Mesenchymal stem cell (in vitro differentiated cells and primary cell): Measurements from ENCODE around the gene SAMD10.

Source experiments
- DNase-seq: peaks from one replicate; pipeline ENCODE4 v3.0.0-alpha.2; 2013
- H2AFZ ChIP-seq: one replicate; pipeline ENCODE4 v1.6.1; 2013; ENCODE audit warnings: low read depth, mild to moderate bottlenecking, control low read depth, inconsistent platforms, low read length, moderate library complexity
- H2AK5ac ChIP-seq: 2 replicates; pipeline ENCODE4 v1.6.1; 2013; ENCODE audit warnings: low read length, moderate library complexity, mild to moderate bottlenecking, inconsistent platforms; ENCODE audit not compliant: severe bottlenecking
- H2BK120ac ChIP-seq: one replicate; pipeline ENCODE4 v1.6.1; 2013; ENCODE audit warnings: low read depth, mild to moderate bottlenecking, inconsistent platforms, low read length, moderate library complexity
- H2BK12ac ChIP-seq, 2 experiments: one replicate each; pipeline ENCODE4 v1.6.1; 2013; ENCODE audit warnings: inconsistent platforms in 2 of 2, low read length in 2 of 2, mild to moderate bottlenecking in 2 of 2, moderate library complexity in 2 of 2, control low read depth in 1 of 2
- H2BK15ac ChIP-seq: one replicate; pipeline ENCODE4 v1.6.1; 2013; ENCODE audit warnings: mild to moderate bottlenecking, low read depth, inconsistent platforms; ENCODE audit not compliant: poor library complexity, severe bottlenecking
- H2BK5ac ChIP-seq: 2 replicates; pipeline ENCODE4 v1.6.1; 2013; ENCODE audit warnings: low read depth, mild to moderate bottlenecking, low read length, control low read depth, inconsistent platforms; ENCODE audit not compliant: poor library complexity, severe bottlenecking
- H3K14ac ChIP-seq, 2 experiments: one replicate each; pipeline ENCODE4 v1.6.1; 2013; ENCODE audit warnings: inconsistent platforms in 2 of 2, low read length in 2 of 2, control low read depth in 1 of 2, mild to moderate bottlenecking in 1 of 2, moderate library complexity in 1 of 2
- H3K18ac ChIP-seq, 2 experiments: one replicate each; pipeline ENCODE4 v1.6.1; 2013; ENCODE audit warnings: inconsistent platforms in 2 of 2, low read length in 2 of 2, control low read depth in 1 of 2, low read depth in 1 of 2, mild to moderate bottlenecking in 1 of 2
- H3K23ac ChIP-seq, 2 experiments: one replicate each; pipeline ENCODE4 v1.6.1; 2013; ENCODE audit warnings: inconsistent platforms in 2 of 2, low read length in 2 of 2, mild to moderate bottlenecking in 2 of 2, moderate library complexity in 2 of 2, control low read depth in 1 of 2
- H3K27ac ChIP-seq: 2 replicates; pipeline ENCODE4 v1.5.1; 2013; ENCODE audit warnings: mild to moderate bottlenecking, moderate library complexity, low read length, control low read depth, inconsistent platforms; ENCODE audit not compliant: poor library complexity, severe bottlenecking
- H3K27me3 ChIP-seq, 2 experiments: 2 replicates each; pipeline versions ENCODE4 v1.6.1 to v1.7.0; 2013; ENCODE audit warnings: low read length in 2 of 2, mild to moderate bottlenecking in 2 of 2, moderate library complexity in 2 of 2, control low read depth in 1 of 2, inconsistent platforms in 1 of 2; ENCODE audit not compliant: control insufficient read depth in 1 of 2, insufficient read depth in 1 of 2
- H3K36me3 ChIP-seq, 2 experiments: 2 replicates each; pipeline versions ENCODE4 v1.6.1 to v1.7.0; 2013; ENCODE audit warnings: low read length in 2 of 2, control low read depth in 1 of 2, inconsistent platforms in 1 of 2, low read depth in 1 of 2, mild to moderate bottlenecking in 1 of 2; ENCODE audit not compliant: insufficient read depth in 2 of 2, control insufficient read depth in 1 of 2
- H3K4ac ChIP-seq, 2 experiments: one replicate each; pipeline ENCODE4 v1.6.1; 2013; ENCODE audit warnings: inconsistent platforms in 2 of 2, low read length in 2 of 2, mild to moderate bottlenecking in 2 of 2, moderate library complexity in 2 of 2, control low read depth in 1 of 2, low read depth in 1 of 2
- H3K4me1 ChIP-seq: 2 replicates; pipeline ENCODE4 v1.6.1; 2013; ENCODE audit warnings: low read depth, low read length, control low read depth; ENCODE audit not compliant: control insufficient read depth, insufficient read depth
- H3K4me2 ChIP-seq: 2 replicates; pipeline ENCODE4 v1.6.1; 2013; ENCODE audit warnings: low read length, mild to moderate bottlenecking, inconsistent platforms; ENCODE audit not compliant: poor library complexity, severe bottlenecking
- H3K4me3 ChIP-seq, 2 experiments: 2 replicates each; pipeline versions ENCODE4 v1.5.1 to v1.7.0; 2013; ENCODE audit warnings: low read length in 2 of 2, mild to moderate bottlenecking in 2 of 2, control low read depth in 1 of 2, low read depth in 1 of 2; ENCODE audit not compliant: insufficient read depth in 1 of 2
- H3K79me1 ChIP-seq: replicated peaks from 2 replicates; pipeline ENCODE4 v1.6.1; 2013; ENCODE audit warnings: mild to moderate bottlenecking, control low read depth, low read length, inconsistent platforms; ENCODE audit not compliant: poor library complexity, severe bottlenecking
- H3K9ac ChIP-seq: 2 replicates; pipeline ENCODE4 v1.7.0; 2013; ENCODE audit warnings: mild to moderate bottlenecking, low read length, moderate library complexity
- H3K9me3 ChIP-seq: 2 replicates; pipeline ENCODE4 v1.7.0; 2013; ENCODE audit warnings: mild to moderate bottlenecking, low read length; ENCODE audit not compliant: control insufficient read depth
- H4K8ac ChIP-seq: one replicate; pipeline ENCODE4 v1.6.1; 2013; ENCODE audit warnings: inconsistent platforms, mild to moderate bottlenecking, low read length, moderate library complexity
- H4K91ac ChIP-seq: one replicate; pipeline ENCODE4 v1.6.1; 2013; ENCODE audit warnings: mild to moderate bottlenecking, low read length, inconsistent platforms
- WGBS: methylation state at CpG from one replicate; pipeline ENCODE4 v1.1.7; 2013; ENCODE audit warnings: mixed read lengths; 5-methylcytosine and 5-hydroxymethylcytosine counted together

SAMD10 gene

GRCh38 chr20:63941282-63942081 is 38.0 kb downstream of the SAMD10 start:
- Histone ChIP-seq H3K4me1 (peaks cover 9% of the 10 kb centered on the region), H3K27me3 (no peaks in the 10 kb centered on the region), H2BK15ac (no peak overlapping the region), H3K9me3 (no peaks in the 10 kb centered on the region), H3K27ac (no peak overlapping the region), H2AK5ac (no peak overlapping the region), H3K14ac (no peak overlapping the region), H2BK12ac (no peak overlapping the region), H3K79me1 (peaks cover 39% of the 10 kb centered on the region), H3K9ac (no peak overlapping the region), H4K91ac (peak overlapping the region; percentile 48), H3K4me3 (no peak overlapping the region), H2BK5ac (no peak overlapping the region), H3K4me2 (no peak overlapping the region), H3K18ac (peak overlapping the region; percentile 29 to 30), H4K8ac (no peak overlapping the region), H3K36me3 (peaks cover 68 to 88% of the 10 kb centered on the region in 2 experiments), H3K4ac (no peak overlapping the region), H2AFZ (no peak overlapping the region), H2BK120ac (no peak overlapping the region), H3K23ac (no peak overlapping the region)
- DNase-seq = no peak
- 72% methylated on average over 35 of the region's 39 CpGs for WGBS

DNA sequence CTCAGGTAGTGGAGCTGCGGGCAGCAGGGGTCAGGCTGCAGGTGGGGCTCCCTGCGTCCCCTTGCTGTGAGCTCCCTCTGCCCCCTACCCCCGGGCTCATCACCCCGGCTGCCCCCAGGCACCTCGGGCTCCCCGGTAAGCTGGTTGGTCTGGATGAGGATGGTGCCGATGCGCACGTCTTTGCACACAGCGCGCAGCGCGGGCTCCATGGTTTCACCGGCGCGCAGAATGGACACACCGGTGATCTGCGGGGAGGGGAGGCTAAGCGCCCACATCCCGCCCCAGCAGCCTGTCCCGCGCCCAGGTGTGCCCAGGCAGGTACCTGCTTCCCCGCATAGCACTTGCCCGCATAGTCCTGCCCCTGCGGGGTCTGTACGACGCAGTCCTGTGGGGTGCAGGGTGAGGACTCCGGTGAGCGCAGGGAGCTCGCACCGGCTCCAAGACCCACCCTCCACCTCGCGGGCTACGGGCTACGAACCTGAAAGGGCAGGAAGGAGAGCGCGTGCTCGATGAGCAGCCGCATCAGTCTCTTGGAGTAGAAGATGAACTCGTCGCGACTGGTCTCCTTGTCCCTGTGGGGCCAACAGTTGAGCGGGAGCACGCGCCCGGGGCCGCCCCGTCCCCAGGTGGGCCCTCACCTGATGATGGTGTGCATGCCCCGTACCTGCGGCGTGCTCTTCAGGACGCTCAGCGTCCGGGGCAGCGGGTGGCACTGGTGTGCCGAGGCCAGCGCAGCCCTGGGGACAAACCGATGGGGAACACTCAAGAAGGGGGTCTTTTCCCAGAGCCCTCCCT is 38.8 kb downstream of the SAMD10 start:
- H4K91ac ChIP-seq = no peak overlapping the region
- H3K79me1 ChIP-seq = peaks cover 36% of the 10 kb centered on the region
- no peaks in the 10 kb centered on the region for H3K9me3 ChIP-seq
- peaks cover 12% of the 10 kb centered on the region for H3K4me1 ChIP-seq
- no peaks in the 10 kb centered on the region for H3K27me3 ChIP-seq
- H3K4me3 ChIP-seq = no peak overlapping the region
- no peak overlapping the region for H3K27ac ChIP-seq
- H2BK120ac ChIP-seq = no peak overlapping the region
- H3K9ac ChIP-seq = no peak overlapping the region
- H3K14ac ChIP-seq = no peak overlapping the region
- no peak overlapping the region for H3K18ac ChIP-seq
- 96% methylated on average over 55 of the region's 58 CpGs for WGBS
- no peak overlapping the region for H2BK5ac ChIP-seq
- no peak overlapping the region for H2BK15ac ChIP-seq
- DNase-seq = no peak
- H3K4me2 ChIP-seq = no peak overlapping the region
- no peak overlapping the region for H4K8ac ChIP-seq
- no peak overlapping the region for H3K23ac ChIP-seq
- H2AFZ ChIP-seq = no peak overlapping the region
- no peak overlapping the region for H2AK5ac ChIP-seq
- no peak overlapping the region for H2BK12ac ChIP-seq
- no peak overlapping the region for H3K4ac ChIP-seq
- H3K36me3 ChIP-seq = peaks cover 74 to 87% of the 10 kb centered on the region in 2 experiments

- Histone ChIP-seq H2BK5ac (no peak overlapping the region), H3K9ac (no peak overlapping the region), H2BK120ac (no peak overlapping the region), H3K4me2 (no peak overlapping the region), H3K4ac (no peak overlapping the region), H3K36me3 (peaks cover 74 to 87% of the 10 kb centered on the region in 2 experiments), H3K27me3 (no peaks in the 10 kb centered on the region), H2BK12ac (no peak overlapping the region), H4K8ac (no peak overlapping the region), H4K91ac (no peak overlapping the region), H3K9me3 (no peaks in the 10 kb centered on the region), H3K79me1 (peaks cover 35% of the 10 kb centered on the region), H3K14ac (no peak overlapping the region), H3K4me1 (peaks cover 18% of the 10 kb centered on the region), H2AFZ (no peak overlapping the region), H2AK5ac (no peak overlapping the region), H3K27ac (no peak overlapping the region), H3K4me3 (no peak overlapping the region), H3K18ac (no peak overlapping the region), H3K23ac (no peak overlapping the region), H2BK15ac (no peak overlapping the region)
- WGBS = 93% methylated on average over 23 of the region's 23 CpGs
- DNase-seq = no peak
These were observed 39.4 kb downstream of the SAMD10 start for GRCh38 chr20:63940071-63940471.
